Fibroblast of lung (primary cell): ENCODE data around the gene PPP1R14B. TPM values are rescaled to one million over a fixed set of nuclear protein-coding genes. Genes with fewer than 3 reads are reported as not detected.

Source experiments
- DNase-seq, 2 donors: peaks; one replicate each; pipeline versions ENCODE4 v3.0.0 to v3.0.0-alpha.2; 2010; ENCODE audit warnings: low read depth in 2 of 2
- H2AFZ ChIP-seq: 2 replicates; pipeline ENCODE4 v1.5.1; 2012; ENCODE audit warnings: low read length, control low read depth, inconsistent platforms
- H3K27ac ChIP-seq: 2 replicates; pipeline ENCODE4 v1.5.1; 2011; ENCODE audit warnings: low read length, control low read depth; ENCODE audit not compliant: insufficient read depth
- H3K27me3 ChIP-seq: 2 replicates; pipeline ENCODE4 v1.5.1; 2011; ENCODE audit warnings: mild to moderate bottlenecking, low read length; ENCODE audit not compliant: control insufficient read depth, insufficient read depth
- H3K36me3 ChIP-seq: 2 replicates; pipeline ENCODE4 v1.5.1; 2011; ENCODE audit warnings: low read length; ENCODE audit not compliant: control insufficient read depth, insufficient read depth
- H3K4me1 ChIP-seq: 2 replicates; pipeline ENCODE4 v1.5.1; 2011; ENCODE audit warnings: low read length; ENCODE audit not compliant: control insufficient read depth, insufficient read depth; ENCODE audit errors: extremely low read depth
- H3K4me2 ChIP-seq: 2 replicates; pipeline ENCODE4 v1.5.1; 2011; ENCODE audit warnings: low read length, control low read depth; ENCODE audit not compliant: insufficient read depth; ENCODE audit errors: extremely low read depth
- H3K4me3 ChIP-seq, 4 experiments: fragments of 200-600 bp in 1 of 4; sonication (generic) in 1 of 4; replicated peaks in 1 of 4; 2 replicates each; pipeline ENCODE4 v1.5.1; 2011 to 2016; ENCODE audit warnings: low read length in 4 of 4, low read depth in 3 of 4, mild to moderate bottlenecking in 3 of 4, control low read depth in 2 of 4, inconsistent platforms in 1 of 4, mixed read lengths in 1 of 4; ENCODE audit not compliant: insufficient read depth in 1 of 4; ENCODE audit errors: control extremely low read depth in 1 of 4
- H3K79me2 ChIP-seq: 2 replicates; pipeline ENCODE4 v1.5.1; 2012; ENCODE audit warnings: mild to moderate bottlenecking, low read length, inconsistent platforms; ENCODE audit not compliant: control insufficient read depth, insufficient read depth
- H3K9ac ChIP-seq: 2 replicates; pipeline ENCODE4 v1.5.1; 2011; ENCODE audit warnings: mild to moderate bottlenecking, low read length, control low read depth; ENCODE audit not compliant: insufficient read depth
- H3K9me3 ChIP-seq: 2 replicates; pipeline ENCODE4 v1.5.1; 2012; ENCODE audit warnings: low read depth, low read length; ENCODE audit not compliant: control insufficient read depth, insufficient read depth
- H4K20me1 ChIP-seq: 2 replicates; pipeline ENCODE4 v1.5.1; 2011; ENCODE audit warnings: low read length; ENCODE audit not compliant: control insufficient read depth, insufficient read depth; ENCODE audit errors: extremely low read depth
- CTCF ChIP-seq, 2 donors: IDR thresholded peaks in 1 of 2; conservative IDR thresholded peaks in 1 of 2; 1 replicate in 1 of 2; 2 replicates in 1 of 2; pipeline ENCODE4 v1.5.1; 2011 to 2012; ENCODE audit warnings: low read length in 2 of 2, control low read depth in 1 of 2, inconsistent platforms in 1 of 2, low read depth in 1 of 2, mild to moderate bottlenecking in 1 of 2
- EZH2 ChIP-seq: IDR thresholded peaks from 2 replicates; pipeline ENCODE4 v1.5.1; 2012; ENCODE audit warnings: low read length, control low read depth, mild to moderate bottlenecking; ENCODE audit errors: missing control alignments
- polyA plus RNA-seq, 2 donors: library from polyadenylated mRNA; depleted of rRNA in 1 of 2; stranded (reverse) in 1 of 2; unstranded in 1 of 2; fragments of >200 nt; gene quantifications; 2 replicates each; pipeline ENCODE4 v1.2.1, GENCODE V29; 2011 to 2012; ENCODE audit warnings: missing spikeins in 1 of 2
- total RNA-seq: library from RNA; depleted of rRNA; stranded (reverse); fragments of >200 nt; gene quantifications from 2 replicates; pipeline ENCODE4 v1.2.1, GENCODE V29; 2014

The PPP1R14B gene
- total and polyA plus RNA-seq, 2 donors (not counting 1 experiment from before 2014, with no cell fraction given): 107 to 122 TPM

- peaks cover 4% of the 10 kb centered on the region for H3K36me3 ChIP-seq
- no peak overlapping the region for H3K9ac ChIP-seq
- H3K27me3 ChIP-seq: no peaks in the 10 kb centered on the region
- DNase-seq: no peak
- peaks cover 8% of the 10 kb centered on the region for H3K4me1 ChIP-seq
- no peak overlapping the region for H3K27ac ChIP-seq
- no peak overlapping the region for H3K4me2 ChIP-seq
- H4K20me1 ChIP-seq: no peaks in the 10 kb centered on the region
- no peak overlapping the region for H3K4me3 ChIP-seq
- H3K79me2 ChIP-seq: peaks cover 2% of the 10 kb centered on the region
- no peaks in the 10 kb centered on the region for H3K9me3 ChIP-seq
- H2AFZ ChIP-seq: no peak overlapping the region
- TF ChIP-seq EZH2: no peak
- no peak for TF ChIP-seq CTCF (conservative IDR thresholded peaks at IDR 0.05 in 1 of 2, IDR thresholded peaks at IDR 0.05 in 1 of 2; ENCODE audit: low read depth in 1 of 2, low read length in 2 of 2)
These were observed 28.5 kb upstream of the PPP1R14B start for GRCh38 chr11:64275031-64275800.

- H3K27me3 ChIP-seq: no peaks in the 10 kb centered on the region
These were observed 22.9 kb upstream of the PPP1R14B start for GRCh38 chr11:64269540-64270220.

More at GRCh38 chr11:64269540-64270220, 22.9 kb upstream of the PPP1R14B start:
- H3K4me1 ChIP-seq: peaks cover 24% of the 10 kb centered on the region
- H4K20me1 ChIP-seq: no peaks in the 10 kb centered on the region
- peak; percentile 100 for DNase-seq
- no peaks in the 10 kb centered on the region for H3K9me3 ChIP-seq
- H3K27ac ChIP-seq: peak overlapping the region; percentile 92
- peak overlapping the region; percentile 57 to 82 (median 75) for H3K4me3 ChIP-seq
- H3K36me3 ChIP-seq: peaks cover 14% of the 10 kb centered on the region
- peak overlapping the region; percentile 96 for H3K4me2 ChIP-seq
- H2AFZ ChIP-seq: no peak overlapping the region
- peaks cover 2% of the 10 kb centered on the region for H3K79me2 ChIP-seq
- H3K9ac ChIP-seq: peak overlapping the region; percentile 75
- no peak for TF ChIP-seq EZH2
- TF ChIP-seq CTCF (conservative IDR thresholded peaks at IDR 0.05 in 1 of 2, IDR thresholded peaks at IDR 0.05 in 1 of 2; ENCODE audit: low read depth in 1 of 2, low read length in 2 of 2): no peak
